GM13976 (cell line): ENCODE data around the gene CNR1.

Experiments
- DNase-seq: peaks from one replicate; pipeline ENCODE4 v3.0.0; 2012; ENCODE audit warnings: low spot score
- in situ Hi-C: fragments of 300-500 bp; cut with MboI; formaldehyde crosslinking; loops from one replicate; pipeline ENCODE4 v1.12.0; 2022; ENCODE audit warnings: low sequenced_read_pairs, mixed read lengths, inconsistent platforms; ENCODE audit not compliant: unreplicated experiment
- TF ChIP-seq, protein P1 (sequence below): IDR thresholded peaks from 2 replicates; pipeline ENCODE4 v1.5.1; 2012; ENCODE audit warnings: borderline replicate concordance, mild to moderate bottlenecking; ENCODE audit not compliant: insufficient read depth; ENCODE audit errors: extremely low read depth, missing control alignments, control extremely low read depth

The CNR1 gene

DNA sequence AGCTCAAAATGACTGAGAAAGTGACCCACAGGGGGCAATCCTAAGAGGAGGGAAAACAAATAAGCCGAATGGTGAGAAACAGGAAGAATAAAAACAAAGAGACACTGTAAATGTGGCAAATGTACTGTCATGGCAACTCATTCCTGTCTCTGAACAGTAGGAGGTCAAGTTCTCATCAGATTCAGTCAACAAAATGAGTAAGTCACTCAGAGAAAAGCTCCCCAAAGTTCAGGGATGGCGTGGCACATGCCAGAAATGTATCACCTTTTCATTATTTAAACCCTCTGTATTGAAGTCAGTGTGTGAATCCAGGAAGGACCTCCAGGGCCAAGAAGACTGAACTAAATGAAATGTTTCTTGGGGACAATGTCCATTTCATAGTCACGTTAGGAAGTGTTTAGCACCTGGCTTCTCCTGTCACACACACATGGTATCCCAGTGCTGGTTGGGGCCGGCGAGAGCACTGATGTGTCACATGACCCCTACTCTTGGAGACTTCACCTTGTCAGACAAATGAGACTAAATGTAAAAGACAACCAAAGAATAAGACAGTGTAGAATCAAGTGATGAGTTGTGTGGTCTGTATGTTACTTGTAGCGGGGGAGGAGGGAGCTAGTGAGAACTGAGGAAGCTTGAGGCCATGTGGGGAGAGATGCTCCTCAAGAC lies 20.7 kb downstream of the CNR1 start:
- TF ChIP-seq, protein P1, sequence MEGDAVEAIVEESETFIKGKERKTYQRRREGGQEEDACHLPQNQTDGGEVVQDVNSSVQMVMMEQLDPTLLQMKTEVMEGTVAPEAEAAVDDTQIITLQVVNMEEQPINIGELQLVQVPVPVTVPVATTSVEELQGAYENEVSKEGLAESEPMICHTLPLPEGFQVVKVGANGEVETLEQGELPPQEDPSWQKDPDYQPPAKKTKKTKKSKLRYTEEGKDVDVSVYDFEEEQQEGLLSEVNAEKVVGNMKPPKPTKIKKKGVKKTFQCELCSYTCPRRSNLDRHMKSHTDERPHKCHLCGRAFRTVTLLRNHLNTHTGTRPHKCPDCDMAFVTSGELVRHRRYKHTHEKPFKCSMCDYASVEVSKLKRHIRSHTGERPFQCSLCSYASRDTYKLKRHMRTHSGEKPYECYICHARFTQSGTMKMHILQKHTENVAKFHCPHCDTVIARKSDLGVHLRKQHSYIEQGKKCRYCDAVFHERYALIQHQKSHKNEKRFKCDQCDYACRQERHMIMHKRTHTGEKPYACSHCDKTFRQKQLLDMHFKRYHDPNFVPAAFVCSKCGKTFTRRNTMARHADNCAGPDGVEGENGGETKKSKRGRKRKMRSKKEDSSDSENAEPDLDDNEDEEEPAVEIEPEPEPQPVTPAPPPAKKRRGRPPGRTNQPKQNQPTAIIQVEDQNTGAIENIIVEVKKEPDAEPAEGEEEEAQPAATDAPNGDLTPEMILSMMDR, result no peak
- peak; percentile 26 for DNase-seq
- in situ Hi-C loops, result no loop called here

DNA sequence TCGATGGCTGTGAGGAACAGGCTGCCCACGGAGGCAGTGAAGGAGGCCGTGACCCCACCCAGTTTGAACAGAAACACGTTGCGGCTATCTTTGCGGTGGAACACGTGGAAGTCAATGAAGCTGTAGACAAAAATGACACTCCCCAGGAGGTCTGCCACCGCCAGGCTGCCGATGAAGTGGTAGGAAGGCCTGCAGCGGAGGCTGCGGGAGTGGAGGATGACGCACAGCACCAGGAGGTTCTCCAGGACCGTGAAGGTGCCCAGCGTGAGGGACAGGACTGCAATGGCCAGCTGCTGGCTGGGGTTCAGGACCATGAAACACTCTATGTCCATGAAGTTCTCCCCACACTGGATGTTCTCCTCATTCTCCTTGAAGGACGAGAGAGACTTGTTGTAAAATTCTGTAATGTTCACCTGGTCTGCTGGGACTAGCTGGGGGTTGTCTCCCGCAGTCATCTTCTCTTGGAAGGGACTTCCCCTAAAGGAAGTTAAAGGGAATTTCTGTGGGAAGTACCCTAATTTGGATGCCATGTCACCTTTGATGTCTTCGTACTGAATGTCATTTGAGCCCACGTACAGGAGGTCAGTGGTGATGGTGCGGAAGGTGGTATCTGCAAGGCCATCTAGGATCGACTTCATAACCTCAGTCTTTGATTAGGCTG lies 21.4 kb downstream of the CNR1 start:
- no peak for DNase-seq
- in situ Hi-C loops, result no loop called here
- TF ChIP-seq, protein P1, result no peak

DNA sequence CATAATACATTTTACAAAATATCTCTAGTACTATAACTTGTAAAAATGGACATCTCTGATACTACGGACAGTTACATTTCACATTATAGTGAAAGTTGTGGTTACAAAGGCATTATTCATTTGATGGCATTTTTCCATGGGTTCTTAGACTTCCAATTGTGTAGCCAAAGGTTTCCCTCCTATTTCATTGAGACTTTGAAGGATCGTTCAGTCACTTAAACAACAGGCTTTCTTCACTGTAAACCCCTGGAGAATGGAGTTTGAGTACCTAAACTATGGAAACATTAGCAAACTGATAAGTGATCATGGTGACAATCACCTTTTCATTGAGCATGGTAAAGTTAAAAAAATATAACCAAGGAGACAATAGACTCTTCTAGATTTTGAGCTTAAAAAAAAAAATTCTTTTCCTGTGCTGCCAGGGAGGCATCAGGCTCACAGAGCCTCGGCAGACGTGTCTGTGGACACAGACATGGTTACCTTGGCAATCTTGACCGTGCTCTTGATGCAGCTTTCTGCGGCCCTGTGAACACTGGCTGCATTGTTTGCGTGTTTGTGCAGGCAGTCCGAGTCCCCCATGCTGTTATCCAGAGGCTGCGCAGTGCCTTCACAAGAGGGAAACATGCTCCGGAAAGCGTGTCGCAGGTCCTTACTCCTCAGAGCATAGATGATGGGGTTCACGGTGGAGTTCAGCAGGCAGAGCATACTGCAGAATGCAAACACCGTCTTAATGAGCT lies 22.6 kb downstream of the CNR1 start:
- DNase-seq, result no peak
- TF ChIP-seq, protein P1, result no peak
- in situ Hi-C loops, result no loop called here

DNA sequence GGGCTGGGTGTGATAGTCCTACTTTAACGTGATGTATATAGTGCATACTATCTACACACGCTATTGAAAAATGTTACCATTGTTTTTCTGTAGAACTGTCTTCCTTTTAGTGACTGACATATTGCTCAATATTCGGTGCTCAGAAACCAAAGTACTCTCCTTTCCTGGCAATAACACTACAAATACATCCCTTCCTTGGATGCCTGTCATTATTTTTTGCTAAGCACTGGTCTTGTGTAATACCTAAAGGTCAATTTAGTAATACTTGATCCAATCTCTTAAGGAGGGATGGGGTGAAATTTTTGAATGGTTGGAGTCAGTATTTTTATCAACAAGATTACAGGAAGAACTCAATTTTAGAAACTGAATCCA lies 23.9 kb downstream of the CNR1 start:
- DNase-seq, result no peak
- in situ Hi-C loops, result no loop called here
- TF ChIP-seq, protein P1, result no peak

GRCh38 chr6:88141561-88142296 lies 24.4 kb downstream of the CNR1 start:
- peak; percentile 63 for DNase-seq
- TF ChIP-seq, protein P1, result no peak
- in situ Hi-C loops, result no loop called here

- TF ChIP-seq, protein P1, result no peak
- in situ Hi-C loops, result no loop called here
- DNase-seq, result no peak
Measured at GRCh38 chr6:88137915-88138314, 28.2 kb downstream of the CNR1 start.
